ENCODE measurements around the gene NBEAL2.

NBEAL2 gene

GRCh38 chr3:46978985-46979944 lies at the start of gene NBEAL2:
TSS of gene NBEAL2 (plus strand) at chr3:46979666. CDS start at chr3:46979862, 196 bp downstream.
- DNase-seq (ENCODE audit: low read depth in 1 of 2, low spot score in 1 of 2), result peak; percentile 87 to 94

GRCh38 chr3:46930166-46930944 lies 49.1 kb upstream of the NBEAL2 start:
- no peak for DNase-seq (ENCODE audit: low read depth in 1 of 2, low spot score in 1 of 2)

- DNase-seq (ENCODE audit: low read depth in 1 of 2, low spot score in 1 of 2), result no peak
Observed at GRCh38 chr3:46930945-46931403, 48.5 kb upstream of the NBEAL2 start.

- DNase-seq (ENCODE audit: low read depth in 1 of 2, low spot score in 1 of 2), result no peak
Observed at GRCh38 chr3:46931631-46932331, 47.7 kb upstream of the NBEAL2 start.

GRCh38 chr3:46932455-46933225 lies 46.8 kb upstream of the NBEAL2 start:
- no peak for DNase-seq (ENCODE audit: low read depth in 1 of 2, low spot score in 1 of 2)

- DNase-seq (ENCODE audit: low read depth in 1 of 2, low spot score in 1 of 2), result no peak
Observed at GRCh38 chr3:46933261-46933660, 46.2 kb upstream of the NBEAL2 start.

- DNase-seq (ENCODE audit: low read depth in 1 of 2, low spot score in 1 of 2), result no peak
Observed at GRCh38 chr3:46934072-46934471, 45.4 kb upstream of the NBEAL2 start.

GRCh38 chr3:46934498-46935167 lies 44.8 kb upstream of the NBEAL2 start:
- no peak for DNase-seq (ENCODE audit: low read depth in 1 of 2, low spot score in 1 of 2)

GRCh38 chr3:46935168-46935858 lies 44.2 kb upstream of the NBEAL2 start:
- DNase-seq (ENCODE audit: low read depth in 1 of 2, low spot score in 1 of 2), result no peak

GRCh38 chr3:46935989-46936558 lies 43.4 kb upstream of the NBEAL2 start:
- DNase-seq (ENCODE audit: low read depth in 1 of 2, low spot score in 1 of 2), result no peak

GRCh38 chr3:46936733-46937250 lies 42.7 kb upstream of the NBEAL2 start:
- DNase-seq (ENCODE audit: low read depth in 1 of 2, low spot score in 1 of 2), result no peak

GRCh38 chr3:46938118-46938517 lies 41.3 kb upstream of the NBEAL2 start:
- no peak for DNase-seq (ENCODE audit: low read depth in 1 of 2, low spot score in 1 of 2)

GRCh38 chr3:46939578-46940445 lies 39.7 kb upstream of the NBEAL2 start:
- no peak for DNase-seq (ENCODE audit: low read depth in 1 of 2, low spot score in 1 of 2)

- no peak for DNase-seq (ENCODE audit: low read depth in 1 of 2, low spot score in 1 of 2)
Observed at GRCh38 chr3:46942076-46942475, 37.4 kb upstream of the NBEAL2 start.

- DNase-seq (ENCODE audit: low read depth in 1 of 2, low spot score in 1 of 2), result no peak
Observed at GRCh38 chr3:46942481-46943236, 36.8 kb upstream of the NBEAL2 start.

GRCh38 chr3:46943237-46944187 lies 36.0 kb upstream of the NBEAL2 start:
- DNase-seq (ENCODE audit: low read depth in 1 of 2, low spot score in 1 of 2), result no peak
